Peyer's patch (tissue), 4 donors: Measurements from ENCODE around the gene SYNE2. TPM values are rescaled to one million over a fixed set of nuclear protein-coding genes. Genes with fewer than 3 reads are reported as not detected.

Experiments used
- DNase-seq, 3 donors: peaks; one replicate each; pipeline ENCODE4 v3.0.0-alpha.2; 2017 to 2019
- H3K27ac ChIP-seq, 4 donors: fragments of 200-600 bp; sonication (generic); one replicate each; pipeline ENCODE4 v1.5.1; 2016 to 2019
- H3K27me3 ChIP-seq, 2 donors: fragments of 200-600 bp; sonication (generic); one replicate each; pipeline ENCODE4 v1.5.1; 2019
- H3K36me3 ChIP-seq, 3 donors: fragments of 200-600 bp; sonication (generic); one replicate each; pipeline ENCODE4 v1.5.1; 2016 to 2019
- H3K4me1 ChIP-seq, 4 donors: fragments of 200-600 bp; sonication (generic); one replicate each; pipeline ENCODE4 v1.5.1; 2016 to 2019
- H3K4me3 ChIP-seq, 4 donors: fragments of 200-600 bp; sonication (generic); 1 replicate in 3 of 4; 2 replicates in 1 of 4; pipeline ENCODE4 v1.5.1; 2016 to 2019; ENCODE audit warnings: mild to moderate bottlenecking in 1 of 4
- H3K9me3 ChIP-seq, 4 donors: fragments of 200-600 bp; sonication (generic); one replicate each; pipeline ENCODE4 v1.5.1; 2016 to 2019; ENCODE audit warnings: mild to moderate bottlenecking in 1 of 4
- POLR2A ChIP-seq, 2 donors: fragments of 450-650 bp; IDR thresholded peaks; one replicate each; pipeline ENCODE4 v1.5.1; 2017; ENCODE audit warnings: antibody characterized with exemption in 2 of 2, mild to moderate bottlenecking in 2 of 2, moderate library complexity in 2 of 2
- total RNA-seq, 4 donors: library from RNA; depleted of rRNA; stranded (reverse); fragments of >200 nt; gene quantifications; one replicate each; pipeline ENCODE4 v1.1.0, GENCODE V29; 2016
- TF ChIP-seq, protein P1 (sequence below), 6 experiments: fragments of 450-650 bp in 4 of 6; fragments of 200-600 bp in 2 of 6; sonication (generic) in 1 of 6; IDR thresholded peaks; one replicate each; pipeline ENCODE4 v1.5.1; 2017 to 2019; ENCODE audit warnings: antibody characterized with exemption in 6 of 6, mild to moderate bottlenecking in 3 of 6, moderate library complexity in 1 of 6

SYNE2 gene
- total RNA-seq, 4 donors from 2014 or later = 106 to 243 (median 153) TPM

DNA sequence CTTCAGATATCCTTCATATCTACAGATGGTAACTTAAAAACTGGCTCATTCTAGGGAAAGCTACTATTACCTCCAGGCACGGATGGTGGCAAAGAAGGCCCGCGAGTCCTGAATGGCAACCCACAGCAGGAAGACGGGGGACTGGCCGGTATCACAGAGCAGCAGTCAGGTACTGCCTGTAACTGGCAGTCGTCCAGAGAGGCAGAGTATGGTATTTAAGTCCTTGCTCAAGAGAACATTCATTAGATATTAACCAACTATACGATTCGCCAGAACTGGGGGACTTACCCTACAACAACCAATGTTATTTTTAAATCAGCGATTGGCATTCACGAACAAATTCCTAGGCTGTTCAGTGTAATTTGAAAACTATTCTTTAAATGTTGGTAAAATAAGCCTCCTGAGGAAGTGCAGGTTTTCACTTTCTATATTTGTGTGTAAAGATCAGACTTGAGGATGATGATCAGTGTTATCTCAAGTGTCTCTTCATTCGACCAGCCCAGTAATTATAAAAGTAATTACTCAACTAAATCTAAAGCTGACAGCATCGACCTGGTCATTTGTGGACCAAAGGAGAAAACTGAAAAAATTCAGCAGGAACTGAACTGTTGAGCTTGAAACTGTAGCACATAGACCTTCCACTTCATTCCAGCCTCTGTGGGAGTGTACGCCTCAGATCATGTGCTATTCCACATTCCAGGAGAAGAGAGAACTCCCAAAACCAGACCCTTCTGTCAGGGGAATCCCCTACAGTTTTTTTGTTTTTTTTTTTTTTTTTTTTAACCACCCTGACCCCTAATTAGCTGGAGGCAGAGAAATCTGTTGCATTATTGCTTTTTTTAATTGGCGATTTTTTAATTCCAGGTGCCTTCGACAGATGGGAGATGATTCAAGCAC is 365.8 kb downstream of the SYNE2 start:
- H3K4me3 ChIP-seq = no peak overlapping the region
- no peak overlapping the region for H3K27ac ChIP-seq
- H3K9me3 ChIP-seq = no peaks in the 10 kb centered on the region
- no peak for TF ChIP-seq POLR2A (IDR thresholded peaks at IDR 0.05)
- TF ChIP-seq, protein P1, sequence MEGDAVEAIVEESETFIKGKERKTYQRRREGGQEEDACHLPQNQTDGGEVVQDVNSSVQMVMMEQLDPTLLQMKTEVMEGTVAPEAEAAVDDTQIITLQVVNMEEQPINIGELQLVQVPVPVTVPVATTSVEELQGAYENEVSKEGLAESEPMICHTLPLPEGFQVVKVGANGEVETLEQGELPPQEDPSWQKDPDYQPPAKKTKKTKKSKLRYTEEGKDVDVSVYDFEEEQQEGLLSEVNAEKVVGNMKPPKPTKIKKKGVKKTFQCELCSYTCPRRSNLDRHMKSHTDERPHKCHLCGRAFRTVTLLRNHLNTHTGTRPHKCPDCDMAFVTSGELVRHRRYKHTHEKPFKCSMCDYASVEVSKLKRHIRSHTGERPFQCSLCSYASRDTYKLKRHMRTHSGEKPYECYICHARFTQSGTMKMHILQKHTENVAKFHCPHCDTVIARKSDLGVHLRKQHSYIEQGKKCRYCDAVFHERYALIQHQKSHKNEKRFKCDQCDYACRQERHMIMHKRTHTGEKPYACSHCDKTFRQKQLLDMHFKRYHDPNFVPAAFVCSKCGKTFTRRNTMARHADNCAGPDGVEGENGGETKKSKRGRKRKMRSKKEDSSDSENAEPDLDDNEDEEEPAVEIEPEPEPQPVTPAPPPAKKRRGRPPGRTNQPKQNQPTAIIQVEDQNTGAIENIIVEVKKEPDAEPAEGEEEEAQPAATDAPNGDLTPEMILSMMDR (IDR thresholded peaks at IDR 0.05) = no peak
- peaks cover 0 to 12% (median 1%) of the 10 kb centered on the region in 4 donors for H3K4me1 ChIP-seq
- no peaks in the 10 kb centered on the region for H3K27me3 ChIP-seq
- DNase-seq = peak in 1 of 3 donors; percentile 45
- peaks cover 0 to 97% (median 0%) of the 10 kb centered on the region in 3 donors for H3K36me3 ChIP-seq

GRCh38 chr14:64220056-64220455 is 367.3 kb downstream of the SYNE2 start:
- TF ChIP-seq POLR2A (IDR thresholded peaks at IDR 0.05) = no peak
- TF ChIP-seq, protein P1 (IDR thresholded peaks at IDR 0.05) = no peak
- H3K36me3 ChIP-seq = peaks cover 0 to 100% (median 0%) of the 10 kb centered on the region in 3 donors
- H3K27me3 ChIP-seq = no peaks in the 10 kb centered on the region
- no peaks in the 10 kb centered on the region for H3K9me3 ChIP-seq
- no peak overlapping the region for H3K4me3 ChIP-seq
- peak in 1 of 3 donors; percentile 11 for DNase-seq
- no peak overlapping the region for H3K27ac ChIP-seq
- peaks cover 0 to 12% (median 1%) of the 10 kb centered on the region in 4 donors for H3K4me1 ChIP-seq

DNA sequence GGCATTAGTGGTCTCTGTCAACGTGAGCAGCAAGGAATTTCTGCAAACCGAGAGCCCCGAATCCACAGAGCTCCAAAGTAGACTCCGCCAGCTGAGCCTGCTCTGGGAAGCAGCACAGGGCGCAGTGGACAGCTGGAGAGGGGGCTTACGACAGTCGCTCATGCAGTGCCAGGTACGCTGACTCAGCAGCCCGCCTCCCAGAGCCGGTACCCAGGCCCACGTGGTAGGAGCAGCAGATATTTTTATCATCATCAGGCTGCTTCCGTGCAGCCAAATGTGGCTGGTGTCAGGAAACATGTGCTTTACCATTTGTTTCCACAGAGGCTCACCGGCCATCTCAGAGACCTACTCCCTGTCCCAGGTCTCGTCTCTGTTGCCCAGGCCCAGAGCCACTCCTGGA is 367.7 kb downstream of the SYNE2 start:
- Histone ChIP-seq H3K27me3 (no peaks in the 10 kb centered on the region), H3K4me1 (peaks cover 0 to 12% (median 1%) of the 10 kb centered on the region in 4 donors), H3K4me3 (no peak overlapping the region), H3K36me3 (peaks cover 0 to 100% (median 0%) of the 10 kb centered on the region in 3 donors), H3K9me3 (no peaks in the 10 kb centered on the region), H3K27ac (no peak overlapping the region)
- TF ChIP-seq, protein P1 (IDR thresholded peaks at IDR 0.05) = no peak
- no peak for TF ChIP-seq POLR2A (IDR thresholded peaks at IDR 0.05)
- DNase-seq = peak in 1 of 3 donors; percentile 47

DNA sequence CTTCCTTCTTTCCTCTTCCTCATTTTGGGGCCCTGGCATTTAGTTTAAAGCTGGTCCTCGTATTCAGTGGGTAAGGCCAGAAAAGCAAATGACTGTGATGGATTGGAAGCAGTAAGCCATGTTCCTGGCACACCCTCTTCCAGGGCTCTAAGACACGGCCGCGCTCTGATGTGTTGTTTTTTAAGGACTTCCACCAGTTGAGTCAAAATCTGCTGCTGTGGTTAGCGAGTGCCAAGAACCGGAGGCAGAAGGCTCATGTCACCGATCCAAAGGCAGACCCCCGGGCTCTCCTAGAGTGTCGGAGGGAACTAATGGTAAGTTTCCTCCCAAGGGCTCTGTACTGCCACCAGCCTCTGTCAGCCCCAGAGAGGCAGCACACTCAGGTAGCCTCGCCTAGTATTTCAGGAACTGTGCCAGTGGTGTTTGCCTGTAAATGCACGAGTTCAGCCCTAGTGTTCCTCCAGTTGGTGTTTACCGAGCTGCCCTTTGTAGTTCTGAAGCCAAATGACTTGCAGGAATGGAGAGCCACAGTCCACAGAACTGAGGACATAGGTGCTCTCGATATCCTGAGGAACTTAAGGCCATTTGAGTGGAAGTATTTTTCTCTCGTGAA is 368.7 kb downstream of the SYNE2 start:
- H3K9me3 ChIP-seq = no peaks in the 10 kb centered on the region
- H3K4me3 ChIP-seq = no peak overlapping the region
- H3K4me1 ChIP-seq = peaks cover 0 to 12% (median 1%) of the 10 kb centered on the region in 4 donors
- peak in 1 of 3 donors; percentile 33 for DNase-seq
- H3K36me3 ChIP-seq = peaks cover 0 to 98% (median 0%) of the 10 kb centered on the region in 3 donors
- TF ChIP-seq, protein P1 (IDR thresholded peaks at IDR 0.05) = no peak
- no peak for TF ChIP-seq POLR2A (IDR thresholded peaks at IDR 0.05)
- H3K27ac ChIP-seq = no peak overlapping the region
- no peaks in the 10 kb centered on the region for H3K27me3 ChIP-seq

GRCh38 chr14:64225151-64225757 is 372.4 kb downstream of the SYNE2 start:
- Histone ChIP-seq H3K4me3 (no peak overlapping the region), H3K4me1 (no peaks in the 10 kb centered on the region), H3K27me3 (no peaks in the 10 kb centered on the region), H3K9me3 (no peaks in the 10 kb centered on the region), H3K27ac (no peak overlapping the region), H3K36me3 (peaks cover 0 to 89% (median 0%) of the 10 kb centered on the region in 3 donors)
- no peak for DNase-seq
- no peak for TF ChIP-seq POLR2A (IDR thresholded peaks at IDR 0.05)
- TF ChIP-seq, protein P1 (IDR thresholded peaks at IDR 0.05) = no peak
